HepG2 (cell line): ENCODE data around the gene U2AF1L4. TPM values are rescaled to one million over a fixed set of nuclear protein-coding genes. Genes with fewer than 3 reads are reported as not detected.

Experiments
- CENPX ChIP-seq: sonication (generic); formaldehyde crosslinking; IDR thresholded peaks from 2 replicates; pipeline ENCODE4 v1.9.0; 2021; ENCODE audit warnings: mild to moderate bottlenecking, missing genetic modification reagents, moderate library complexity
- KIAA2018 ChIP-seq: sonication (generic); formaldehyde crosslinking; IDR thresholded peaks from 2 replicates; pipeline ENCODE4 v1.5.0; 2020; ENCODE audit warnings: mild to moderate bottlenecking, missing genetic modification reagents, borderline replicate concordance
- KLF15 ChIP-seq: sonication (generic); formaldehyde crosslinking; IDR thresholded peaks from 2 replicates; pipeline ENCODE4 v1.8.1; 2023; ENCODE audit warnings: borderline replicate concordance, mild to moderate bottlenecking, inconsistent platforms, missing genetic modification reagents, mixed read lengths
- NRL ChIP-seq: sonication (generic); formaldehyde crosslinking; IDR thresholded peaks from 2 replicates; pipeline ENCODE4 v1.5.0; 2020; ENCODE audit warnings: missing genetic modification reagents, mild to moderate bottlenecking, moderate library complexity, borderline replicate concordance
- REST ChIP-seq, 2 experiments: IDR thresholded peaks; 2 replicates each; pipeline ENCODE4 v1.6.1; 2011 to 2012; ENCODE audit warnings: low read length in 2 of 2, borderline replicate concordance in 1 of 2, low read depth in 1 of 2, mild to moderate bottlenecking in 1 of 2, moderate library complexity in 1 of 2
- SAP130 ChIP-seq: IDR thresholded peaks from 2 replicates; pipeline ENCODE4 v1.6.1; 2016; ENCODE audit warnings: low read depth
- SIX4 ChIP-seq: sonication (generic); formaldehyde crosslinking; IDR thresholded peaks from 2 replicates; pipeline ENCODE4 v1.4.0; 2020; ENCODE audit warnings: missing genetic modification reagents
- STAT6 ChIP-seq: sonication (generic); formaldehyde crosslinking; IDR thresholded peaks from 2 replicates; pipeline ENCODE4 v1.4.0; 2020; ENCODE audit warnings: missing genetic modification reagents, mild to moderate bottlenecking, borderline replicate concordance
- ZBTB34 ChIP-seq: sonication (generic); formaldehyde crosslinking; IDR thresholded peaks from 2 replicates; pipeline ENCODE4 v1.8.0; 2022; ENCODE audit warnings: mild to moderate bottlenecking, missing genetic modification reagents
- ZNF326 ChIP-seq: sonication (generic); formaldehyde crosslinking; IDR thresholded peaks from 2 replicates; pipeline ENCODE4 v1.4.0; 2020; ENCODE audit warnings: missing genetic modification reagents, borderline replicate concordance
- ZNF782 ChIP-seq: sonication (generic); formaldehyde crosslinking; IDR thresholded peaks from 2 replicates; pipeline ENCODE4 v1.4.0; 2020; ENCODE audit warnings: missing genetic modification reagents, mild to moderate bottlenecking, borderline replicate concordance
- polyA plus RNA-seq, 8 experiments: library from polyadenylated mRNA; depleted of rRNA in 3 of 8; stranded (reverse) in 7 of 8; unstranded in 1 of 8; fragments of >200 nt; fragmentation: Illumina TruSeq in 4 of 8; extraction: Trizol in 4 of 8; gene quantifications; 2 replicates each; pipeline versions ENCODE4 v1.2.1 to v1.2.3, GENCODE V29; 2011 to 2016; ENCODE audit warnings: low read depth in 4 of 8, missing spikeins in 1 of 8, mixed read lengths in 1 of 8; ENCODE audit not compliant: insufficient read depth in 1 of 8
- total RNA-seq, 5 experiments: library from RNA; depleted of rRNA; stranded (reverse); fragments of >200 nt; fragmentation: Illumina TruSeq; extraction: Trizol; gene quantifications; 2 replicates each; pipeline ENCODE4 v1.2.3, GENCODE V29; 2016; ENCODE audit warnings: low read depth in 1 of 5

The U2AF1L4 gene
- total and polyA plus RNA-seq, 2 of the 13 experiments (the other 11 are each of a cell fraction or from before 2014, with no cell fraction given) = 7.9 to 15.4 TPM

GRCh38 chr19:35715981-35716800 is 29.0 kb downstream of the U2AF1L4 start (continued):
- TF ChIP-seq STAT6 (CRISPR knock-in tag) (no peak), REST (IDR thresholded peaks at IDR 0.05; ENCODE audit: borderline replicate concordance in 1 of 2, low read depth in 1 of 2, low read length in 2 of 2) (no peak), ZNF782 (CRISPR knock-in tag) (no peak), CENPX (CRISPR knock-in tag) (no peak), ZNF326 (CRISPR knock-in tag) (no peak), SIX4 (CRISPR knock-in tag) (no peak), KLF15 (CRISPR knock-in tag) (no peak), KIAA2018 (CRISPR knock-in tag) (no peak), NRL (CRISPR knock-in tag) (peak; percentile 46), SAP130 (CRISPR knock-in tag) (no peak; the same call in 1 of the 2 replicates), ZBTB34 (CRISPR knock-in tag) (no peak)
